SKM-1 treated with dmso at 0.1 percent for 144 hours (cell line): ENCODE data around the gene SUMO4.

Experiments
- DNase-seq: peaks from one replicate; lab custom pipeline; 2025; ENCODE audit not compliant: unreplicated experiment; lab: John Stamatoyannopoulos, UW

Gene SUMO4

DNA sequence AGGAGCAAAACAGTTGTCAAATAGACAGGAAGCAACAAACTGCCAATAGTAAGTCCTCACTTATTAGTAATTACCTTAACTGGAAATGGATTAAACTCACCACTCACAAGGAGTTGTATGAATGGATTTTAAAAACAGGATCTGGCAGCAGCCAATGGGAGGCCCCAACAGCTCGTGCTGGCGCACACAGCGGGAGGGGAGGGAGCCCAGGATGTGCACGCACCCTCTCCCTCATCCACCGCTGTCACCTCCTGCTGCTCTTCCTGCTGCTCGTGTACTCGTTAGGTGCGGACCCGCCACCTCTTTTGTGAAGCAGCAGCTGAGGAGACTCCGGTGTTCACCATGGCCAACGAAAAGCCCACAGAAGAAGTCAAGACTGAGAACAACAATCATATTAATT is at the start of gene SUMO4:
TSS of gene SUMO4 (plus strand) at position 213 of the 400 bp plus-strand sequence. CDS start at position 343, 130 bp downstream.
- DNase-seq: no peak

GRCh38 chr6:149354009-149354408 is 46.1 kb upstream of the SUMO4 start:
- no peak for DNase-seq

DNA sequence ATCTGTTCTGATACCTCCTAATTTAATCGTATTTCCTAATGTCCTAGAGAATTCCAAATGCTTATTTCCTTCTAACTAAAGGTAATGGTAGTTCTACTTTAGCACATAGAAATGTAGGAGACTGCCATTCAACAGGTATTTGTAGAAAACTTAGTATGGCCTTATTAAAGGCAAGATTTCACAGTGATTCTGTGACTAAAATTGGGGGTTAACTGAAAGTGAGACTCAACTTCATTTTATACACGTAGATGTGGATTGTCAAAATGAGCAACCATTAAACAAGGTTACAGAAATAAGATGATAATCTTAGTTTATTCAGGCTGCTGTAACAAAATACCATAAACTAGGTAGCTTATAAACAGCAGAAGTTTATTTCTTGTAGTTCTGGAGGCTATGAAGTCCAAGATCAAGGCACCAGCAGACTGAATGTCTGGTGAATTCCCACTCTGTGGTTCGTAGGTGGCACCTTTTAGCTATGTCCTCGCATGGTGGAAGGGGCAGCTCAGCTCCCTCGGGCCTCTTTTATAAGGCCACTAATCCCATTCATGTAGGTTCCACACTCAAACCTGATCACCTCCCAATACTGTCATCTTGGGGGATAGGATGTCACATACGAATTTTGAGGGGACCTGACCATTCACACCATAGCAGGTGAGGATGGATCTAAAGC is 43.8 kb upstream of the SUMO4 start:
- DNase-seq: no peak

DNA sequence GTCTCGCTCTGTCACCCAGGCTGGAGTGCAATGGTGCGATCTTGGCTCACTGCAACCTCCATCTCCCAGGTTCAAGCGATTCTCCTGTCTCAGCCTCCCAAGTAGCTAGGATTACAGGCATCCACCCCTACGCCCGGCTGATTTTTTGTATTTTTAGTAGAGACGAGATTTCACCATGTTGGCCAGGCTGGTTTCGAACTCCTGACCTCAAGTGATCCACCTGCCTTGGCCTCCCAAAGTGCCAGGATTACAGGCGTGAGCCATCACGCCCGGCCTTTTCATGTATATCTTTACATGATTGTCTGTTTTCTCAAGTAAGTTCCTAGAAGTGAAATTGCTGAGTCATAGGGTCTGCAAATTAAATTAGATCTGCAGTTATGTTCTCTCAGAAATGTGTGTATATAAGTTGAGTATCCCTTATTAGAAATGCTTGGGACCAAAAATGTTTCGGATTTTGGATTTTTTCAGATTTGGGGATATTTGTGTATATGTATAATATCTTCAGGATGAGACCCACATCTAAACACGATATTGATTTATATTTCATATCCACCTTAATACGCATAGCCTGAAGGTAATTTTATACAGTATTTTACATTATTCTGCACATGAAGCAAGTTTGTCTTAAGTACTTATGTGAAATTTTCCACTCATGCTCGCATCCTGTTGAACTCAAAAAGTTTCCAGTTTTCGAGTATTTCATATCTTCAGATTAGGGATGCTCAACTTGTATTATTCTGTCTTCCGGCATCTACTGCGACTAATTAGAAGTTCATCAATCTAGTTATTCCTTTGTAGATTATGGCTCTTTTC is 42.1 kb upstream of the SUMO4 start:
- no peak for DNase-seq

DNA sequence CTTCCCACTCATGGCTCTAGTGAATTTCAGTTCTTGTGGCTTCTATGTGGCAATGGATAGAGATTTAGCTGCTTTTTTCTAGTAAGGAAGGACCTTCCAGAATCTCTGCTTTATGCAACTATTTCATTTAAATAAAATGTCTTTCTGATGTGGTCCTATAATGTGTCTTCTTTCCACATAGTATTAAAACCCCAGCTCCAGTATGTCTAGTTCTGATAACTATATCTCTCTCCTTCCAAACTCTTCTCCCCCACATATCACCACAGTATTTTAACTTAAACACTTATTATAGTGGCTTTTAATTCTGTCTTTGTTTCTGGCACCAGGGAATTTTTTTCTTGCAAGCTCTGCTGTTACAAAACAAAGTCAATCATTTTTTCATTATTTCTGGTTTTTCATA is 40.6 kb upstream of the SUMO4 start:
- no peak for DNase-seq

DNA sequence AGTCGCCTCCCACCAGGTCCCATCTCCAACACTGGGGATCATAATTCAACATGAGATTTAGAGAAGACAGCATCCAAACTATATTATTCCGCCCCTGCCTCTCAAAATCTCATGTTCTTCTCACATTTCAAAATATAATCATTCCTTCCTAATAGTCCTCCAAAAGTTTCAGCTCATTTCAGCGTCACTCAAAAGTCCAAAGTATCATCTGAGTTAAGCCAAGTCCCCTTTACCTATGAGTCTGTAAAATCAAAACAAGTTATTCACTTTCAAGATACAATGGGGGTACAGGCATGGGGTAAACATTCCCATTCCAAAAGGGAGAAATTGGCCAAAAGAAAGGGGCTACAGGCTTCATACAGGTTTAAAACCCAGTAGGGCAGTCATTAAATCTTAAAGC is 39.5 kb upstream of the SUMO4 start:
- no peak for DNase-seq

GRCh38 chr6:149362289-149362688 is 37.8 kb upstream of the SUMO4 start:
- no peak for DNase-seq

GRCh38 chr6:149363154-149363553 is 36.9 kb upstream of the SUMO4 start:
- no peak for DNase-seq

DNA sequence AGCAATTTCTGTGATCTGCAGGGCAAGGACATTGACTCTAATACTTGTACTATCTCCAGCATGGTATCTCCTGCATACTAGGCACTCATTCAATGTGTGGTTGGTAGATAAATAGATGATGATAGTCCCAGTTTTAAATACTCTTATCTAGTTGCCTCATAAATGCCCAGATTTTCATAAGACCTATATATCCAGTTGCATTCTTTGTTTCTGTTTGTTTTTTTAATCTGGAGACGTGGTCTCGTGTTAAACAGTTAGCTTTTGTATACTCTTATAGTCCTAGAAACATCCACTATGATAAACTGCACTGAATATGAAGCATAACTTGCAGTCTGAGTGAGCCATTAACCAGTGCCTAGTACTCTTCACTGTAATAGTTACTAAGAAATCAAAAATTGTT is 35.5 kb upstream of the SUMO4 start:
- DNase-seq: no peak

- no peak for DNase-seq
These were observed 34.9 kb upstream of the SUMO4 start for GRCh38 chr6:149365197-149365596.

DNA sequence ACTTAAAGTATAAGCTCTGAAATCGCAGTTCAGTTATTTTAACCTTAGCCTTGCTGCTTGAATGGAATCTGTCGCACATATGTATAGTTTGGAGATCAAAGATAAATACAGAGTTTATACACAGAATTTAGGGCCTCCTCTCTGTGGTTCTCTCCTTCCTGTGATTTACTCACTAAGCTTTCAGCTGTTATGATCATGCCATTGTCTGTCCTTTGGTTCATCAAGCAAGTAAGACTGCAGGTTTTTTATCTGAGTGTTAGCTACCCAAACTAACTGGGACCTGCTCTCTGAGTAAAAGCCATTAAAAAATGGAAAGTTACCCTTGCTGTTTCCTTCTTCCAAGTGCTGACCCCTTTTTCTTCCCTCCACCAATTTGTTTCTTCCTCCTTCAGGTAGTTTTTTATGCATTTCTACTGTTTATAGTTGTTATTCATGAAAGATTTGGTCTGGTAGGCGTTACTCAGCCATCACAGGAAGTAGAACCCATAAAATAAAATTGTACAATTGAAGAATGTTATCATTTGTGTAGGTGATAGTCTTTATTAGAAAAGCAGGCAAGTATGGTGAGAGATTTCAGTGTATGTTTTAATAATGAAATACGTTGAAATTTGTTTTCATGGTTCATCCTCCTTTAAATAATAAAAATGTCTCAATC is 33.7 kb upstream of the SUMO4 start:
- DNase-seq: no peak

DNA sequence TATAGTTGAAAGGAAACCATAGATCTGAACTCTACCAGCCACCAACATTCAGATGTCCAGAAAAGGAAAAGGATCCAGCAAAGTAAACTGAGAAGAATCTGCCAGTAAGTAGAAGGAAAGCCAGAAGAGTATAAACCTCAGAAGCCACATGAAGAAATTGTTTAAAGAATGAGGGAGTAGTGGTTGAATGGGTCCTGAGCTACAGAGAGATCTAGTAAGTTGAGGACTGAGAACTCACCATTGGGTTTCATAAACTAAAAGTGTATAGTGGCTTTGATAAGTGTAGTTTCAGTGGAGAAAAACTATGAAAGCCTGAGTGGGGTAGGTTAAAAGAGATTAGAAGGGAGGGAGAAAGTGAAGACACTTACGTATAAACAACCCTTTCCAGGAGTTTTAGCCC is 32.0 kb upstream of the SUMO4 start:
- no peak for DNase-seq

- no peak for DNase-seq
These were observed 28.9 kb upstream of the SUMO4 start for GRCh38 chr6:149371154-149371553.

DNA sequence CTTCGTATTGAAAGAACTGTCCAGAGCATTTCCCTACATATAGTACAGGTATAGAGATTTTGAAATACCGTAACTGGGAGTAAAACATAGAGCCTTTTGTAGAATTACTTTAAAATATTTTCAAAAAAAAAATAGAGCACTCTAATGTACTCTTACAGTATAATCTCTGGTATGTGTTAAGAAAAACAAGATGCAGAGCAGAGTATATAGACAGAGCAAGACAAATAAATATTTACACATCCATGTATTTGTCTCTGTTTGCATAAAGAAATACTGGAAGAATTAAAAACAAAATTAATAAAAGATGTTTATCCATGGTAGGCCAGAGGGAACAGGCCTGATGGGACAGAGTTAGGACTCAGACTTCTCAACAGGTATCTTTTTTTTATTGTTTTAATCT is 28.0 kb upstream of the SUMO4 start:
- no peak for DNase-seq

- no peak for DNase-seq
These were observed 26.6 kb upstream of the SUMO4 start for GRCh38 chr6:149373511-149373910.

- no peak for DNase-seq
These were observed 20.1 kb upstream of the SUMO4 start for GRCh38 chr6:149379977-149380376.

DNA sequence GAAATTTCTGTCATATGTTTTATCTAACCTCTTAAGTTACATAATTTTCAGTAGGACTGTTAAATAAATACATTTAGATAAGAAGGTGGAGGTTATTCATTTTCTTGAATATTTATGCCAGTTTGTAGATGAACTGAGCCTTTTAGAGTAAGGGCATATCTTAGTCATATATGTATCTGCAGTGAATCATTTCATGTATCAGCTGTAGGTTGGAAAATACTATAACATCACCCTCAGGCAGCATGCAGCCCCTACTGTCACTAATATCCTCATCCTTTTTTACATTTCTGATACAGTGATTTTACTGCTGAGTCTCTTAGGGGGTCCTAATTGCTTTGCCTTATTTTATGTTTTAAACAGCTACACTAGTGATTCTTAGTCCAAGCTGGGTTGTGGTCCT is 19.5 kb upstream of the SUMO4 start:
- DNase-seq: no peak

- DNase-seq: no peak
These were observed 16.7 kb upstream of the SUMO4 start for GRCh38 chr6:149383371-149383770.

DNA sequence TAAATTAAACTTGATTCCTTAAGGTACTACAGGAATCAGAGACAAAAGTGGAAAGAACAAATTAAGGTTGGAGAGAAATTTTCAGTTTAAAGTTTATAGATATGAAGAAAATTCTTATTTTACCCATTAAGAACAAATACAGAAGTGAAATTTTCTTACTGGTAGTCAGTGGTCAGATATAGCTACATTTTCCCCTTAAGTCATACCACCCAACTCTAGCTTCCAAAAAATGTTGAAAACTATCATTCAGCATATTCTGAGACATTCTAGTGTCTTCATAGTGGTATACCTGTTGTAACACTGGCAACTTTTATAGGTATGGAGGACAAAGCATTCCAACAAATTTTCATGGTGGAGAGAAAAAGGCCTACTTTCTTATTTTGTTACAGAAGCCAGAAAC is 15.6 kb upstream of the SUMO4 start:
- no peak for DNase-seq

DNA sequence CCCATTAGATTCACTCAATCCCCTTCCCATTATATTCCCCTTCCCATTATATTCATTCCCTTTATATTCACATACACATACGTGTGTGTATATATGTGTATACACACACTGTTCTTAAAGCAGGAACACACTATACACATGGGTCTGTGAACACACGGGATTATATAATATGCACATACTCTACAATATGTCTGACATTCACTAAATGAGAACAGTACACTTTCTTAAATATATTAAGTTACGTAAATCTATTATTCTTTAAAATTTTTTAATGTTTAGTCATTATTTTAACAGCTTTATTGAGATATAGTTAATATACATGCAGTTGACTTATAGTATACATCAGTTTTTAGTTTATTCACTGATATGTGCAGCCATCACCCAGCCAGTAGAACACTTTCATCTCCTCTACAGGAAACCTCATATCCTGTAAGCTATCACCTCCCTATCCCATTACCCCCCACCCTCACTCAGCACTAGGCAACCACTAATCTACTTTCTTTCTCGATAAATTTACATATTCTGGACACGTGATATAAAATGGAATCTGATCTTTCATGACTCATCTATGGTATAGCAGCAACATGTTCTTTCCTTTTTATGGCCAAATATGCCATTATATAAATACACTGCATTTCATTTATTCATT is 13.9 kb upstream of the SUMO4 start:
- DNase-seq: no peak

- no peak for DNase-seq
These were observed 12.1 kb upstream of the SUMO4 start for GRCh38 chr6:149387779-149388512.
